IMR-90 (cell line): ENCODE measurements around the gene TNS1. TPM values are rescaled to one million over a fixed set of nuclear protein-coding genes. Genes with fewer than 3 reads are reported as not detected.

Experiments used
- ATAC-seq: fragments of 200-7000 bp; cut with Tn5 transposase; 2 replicates; pipeline ENCODE4 v1.9.1; 2020; ENCODE audit warnings: low read depth, mild to moderate bottlenecking, moderate library complexity
- BruUV-seq: library from RNA; stranded (reverse); fragments of 400-500 nt; replicated peaks from 2 replicates; lab custom pipeline; 2021; lab: Mats Ljungman, UMichigan
- CTCF ChIA-PET: fragments of 300-600 bp; formaldehyde crosslinking; extraction: SDS; loops from one replicate; lab custom pipeline; 2021; ENCODE audit warnings: antibody characterized with exemption; lab: Yijun Ruan, JAX
- POLR2A ChIA-PET: fragments of 300-600 bp; sonication (Branson Sonifier 250); formaldehyde crosslinking; loops from one replicate; lab custom pipeline; 2022; ENCODE audit warnings: antibody characterized with exemption; ENCODE audit not compliant: unreplicated experiment; lab: Charles Lee
- DNase-seq: peaks from one replicate; pipeline ENCODE4 v3.0.0; 2013
- H2AFZ ChIP-seq: replicated peaks from 2 replicates; pipeline ENCODE3; 2013; ENCODE audit warnings: low read length, mild to moderate bottlenecking; ENCODE audit not compliant: poor library complexity
- H2AK5ac ChIP-seq: 2 replicates; pipeline ENCODE4 v1.6.1; 2013; ENCODE audit warnings: low read depth, low read length, inconsistent platforms
- H2AK9ac ChIP-seq: replicated peaks from 2 replicates; pipeline ENCODE3; 2013; ENCODE audit warnings: mild to moderate bottlenecking, low read depth, low read length, moderate library complexity; ENCODE audit not compliant: poor library complexity
- H2BK120ac ChIP-seq: 2 replicates; pipeline ENCODE4 v1.6.1; 2013; ENCODE audit warnings: low read depth, low read length, inconsistent platforms
- H2BK15ac ChIP-seq: 3 replicates; pipeline ENCODE4 v1.6.1; 2013; ENCODE audit warnings: low read depth, low read length, inconsistent platforms
- H2BK20ac ChIP-seq: 2 replicates; pipeline ENCODE4 v1.6.1; 2013; ENCODE audit warnings: low read depth, mild to moderate bottlenecking, inconsistent platforms, low read length, moderate library complexity
- H2BK5ac ChIP-seq: 2 replicates; pipeline ENCODE4 v1.6.1; 2013; ENCODE audit warnings: mild to moderate bottlenecking, low read depth, low read length, inconsistent platforms; ENCODE audit not compliant: poor library complexity, severe bottlenecking
- H3K14ac ChIP-seq: replicated peaks from 2 replicates; pipeline ENCODE4 v1.6.1; 2013; ENCODE audit warnings: low read depth, low read length, inconsistent platforms
- H3K18ac ChIP-seq: 2 replicates; pipeline ENCODE4 v1.6.1; 2013; ENCODE audit warnings: low read depth, low read length, control low read depth
- H3K23ac ChIP-seq: 2 replicates; pipeline ENCODE4 v1.6.1; 2013; ENCODE audit warnings: low read depth, low read length, inconsistent platforms
- H3K27ac ChIP-seq: 2 replicates; pipeline ENCODE4 v1.5.1; 2013; ENCODE audit warnings: mild to moderate bottlenecking, control low read depth, low read length; ENCODE audit not compliant: insufficient read depth
- H3K27me3 ChIP-seq: 2 replicates; pipeline ENCODE4 v1.6.1; 2013; ENCODE audit warnings: low read length; ENCODE audit not compliant: control insufficient read depth, insufficient read depth
- H3K36me3 ChIP-seq: 2 replicates; pipeline ENCODE4 v1.6.1; 2013; ENCODE audit warnings: low read length, mixed read lengths; ENCODE audit not compliant: control insufficient read depth, insufficient read depth
- H3K4ac ChIP-seq: 2 replicates; pipeline ENCODE4 v1.6.1; 2013; ENCODE audit warnings: low read depth, low read length, inconsistent platforms
- H3K4me1 ChIP-seq: 2 replicates; pipeline ENCODE4 v1.6.1; 2013; ENCODE audit warnings: low read length, mixed read lengths; ENCODE audit not compliant: control insufficient read depth, insufficient read depth
- H3K4me2 ChIP-seq: 2 replicates; pipeline ENCODE4 v1.6.1; 2013; ENCODE audit warnings: low read depth, mild to moderate bottlenecking, control low read depth, low read length, moderate library complexity
- H3K4me3 ChIP-seq: 2 replicates; pipeline ENCODE4 v1.5.1; 2013; ENCODE audit warnings: low read depth, mild to moderate bottlenecking, control low read depth, low read length, moderate library complexity; ENCODE audit not compliant: insufficient read depth
- H3K56ac ChIP-seq: 2 replicates; pipeline ENCODE4 v1.6.1; 2013; ENCODE audit warnings: low read length, inconsistent platforms; ENCODE audit not compliant: insufficient read depth; ENCODE audit errors: extremely low read depth
- H3K79me1 ChIP-seq, 2 experiments: 2 replicates each; pipeline ENCODE4 v1.6.1; 2013; ENCODE audit warnings: low read length in 2 of 2, inconsistent platforms in 1 of 2, low read depth in 1 of 2
- H3K9ac ChIP-seq: 2 replicates; pipeline ENCODE4 v1.6.1; 2013; ENCODE audit warnings: low read depth, low read length, control low read depth
- H3K9me1 ChIP-seq: 2 replicates; pipeline ENCODE4 v1.6.1; 2013; ENCODE audit warnings: low read length, inconsistent platforms; ENCODE audit not compliant: insufficient read depth
- H3K9me3 ChIP-seq: 2 replicates; pipeline ENCODE4 v1.6.1; 2013; ENCODE audit warnings: low read length; ENCODE audit not compliant: control insufficient read depth, insufficient read depth
- H4K20me1 ChIP-seq: 2 replicates; pipeline ENCODE4 v1.6.1; 2013; ENCODE audit warnings: low read length, inconsistent platforms; ENCODE audit not compliant: insufficient read depth
- H4K5ac ChIP-seq: 2 replicates; pipeline ENCODE4 v1.6.1; 2013; ENCODE audit warnings: mild to moderate bottlenecking, low read depth, low read length, control low read depth
- H4K8ac ChIP-seq, 2 experiments: 2 replicates each; pipeline ENCODE4 v1.6.1; 2013; ENCODE audit warnings: low read depth in 2 of 2, low read length in 2 of 2, control low read depth in 1 of 2, inconsistent platforms in 1 of 2
- H4K91ac ChIP-seq: 2 replicates; pipeline ENCODE4 v1.6.1; 2013; ENCODE audit warnings: low read depth, low read length, inconsistent platforms; ENCODE audit not compliant: insufficient read depth
- BHLHE40 ChIP-seq: fragments of 150-350 bp; IDR thresholded peaks from 2 replicates; pipeline ENCODE4 v1.6.1; 2016; ENCODE audit warnings: mild to moderate bottlenecking, low read depth, low read length
- FOS ChIP-seq: fragments of 150-350 bp; IDR thresholded peaks from 2 replicates; pipeline ENCODE4 v1.6.1; 2016; ENCODE audit warnings: low read depth, low read length
- MAFK ChIP-seq: IDR thresholded peaks from 2 replicates; pipeline ENCODE4 v1.6.1; 2012; ENCODE audit warnings: low read depth, low read length, improper control_type of control experiment
- MAZ ChIP-seq: IDR thresholded peaks from 2 replicates; pipeline ENCODE4 v1.6.1; 2012; ENCODE audit warnings: low read depth, mild to moderate bottlenecking, low read length, improper control_type of control experiment, moderate library complexity, borderline replicate concordance
- MXI1 ChIP-seq: IDR thresholded peaks from 2 replicates; pipeline ENCODE4 v1.6.1; 2012; ENCODE audit warnings: low read depth, mild to moderate bottlenecking, low read length, moderate library complexity, borderline replicate concordance
- NFE2L2 ChIP-seq: fragments of 150-350 bp; IDR thresholded peaks from 2 replicates; pipeline ENCODE4 v1.6.1; 2016; ENCODE audit warnings: low read depth, mild to moderate bottlenecking, low read length
- POLR2A ChIP-seq: IDR thresholded peaks from 2 replicates; pipeline ENCODE4 v1.6.1; 2012; ENCODE audit warnings: mild to moderate bottlenecking, low read depth, low read length
- RCOR1 ChIP-seq: IDR thresholded peaks from 2 replicates; pipeline ENCODE4 v1.6.1; 2012; ENCODE audit warnings: mild to moderate bottlenecking, low read length, improper control_type of control experiment; ENCODE audit not compliant: insufficient replicate concordance
- RFX5 ChIP-seq: IDR thresholded peaks from 2 replicates; pipeline ENCODE4 v1.8.0; 2012; ENCODE audit warnings: low read depth, mild to moderate bottlenecking, low read length, moderate library complexity
- SMC3 ChIP-seq: fragments of 150-350 bp; IDR thresholded peaks from 2 replicates; pipeline ENCODE4 v1.6.1; 2016; ENCODE audit warnings: low read depth, mild to moderate bottlenecking, antibody characterized with exemption, low read length, moderate library complexity
- WGBS, 2 experiments: methylation state at CpG; one replicate each; pipeline versions ENCODE4 v1.1.5 to v1.1.7; 2013; ENCODE audit warnings: missing lambda C conversion rate in 2 of 2; ENCODE audit not compliant: insufficient read length in 1 of 2; ENCODE audit errors: extremely low coverage in 2 of 2; 5-methylcytosine and 5-hydroxymethylcytosine counted together
- dilution Hi-C: fragments of 300-500 bp; cut with HindIII; formaldehyde crosslinking; loops from one replicate; pipeline ENCODE4 v1.14.3; 2018; ENCODE audit warnings: low sequenced_read_pairs; ENCODE audit not compliant: unreplicated experiment
- in situ Hi-C: fragments of 300-500 bp; cut with MboI; formaldehyde crosslinking; loops from 3 replicates; pipeline ENCODE4 v1.14.3; 2019; ENCODE audit warnings: low sequenced_read_pairs, inconsistent platforms, mixed read lengths
- intact Hi-C: fragments of 100-400 bp; cut with micrococcal nuclease; formaldehyde crosslinking; loops from 2 replicates; pipeline ENCODE4 v1.10.0; 2022
- polyA plus RNA-seq, 3 experiments: library from polyadenylated mRNA; depleted of rRNA; stranded (reverse); fragments of >200 nt; gene quantifications; 2 replicates each; pipeline ENCODE4 v1.2.3, GENCODE V29; 2012; ENCODE audit warnings: low replicate concordance in 1 of 3
- total RNA-seq: library from RNA; depleted of rRNA; stranded (reverse); fragments of >200 nt; gene quantifications from 2 replicates; pipeline ENCODE4 v1.2.3, GENCODE V29; 2012
- TF ChIP-seq, protein P1 (sequence below): fragments of 150-350 bp; IDR thresholded peaks from 2 replicates; pipeline ENCODE4 v1.6.1; 2017; ENCODE audit warnings: mild to moderate bottlenecking, antibody characterized with exemption, low read length, low read depth

Gene TNS1
- total and polyA plus RNA-seq, 2 of the 4 experiments (the other 2 are of a cell fraction) = 41.1 to 45.2 TPM

DNA sequence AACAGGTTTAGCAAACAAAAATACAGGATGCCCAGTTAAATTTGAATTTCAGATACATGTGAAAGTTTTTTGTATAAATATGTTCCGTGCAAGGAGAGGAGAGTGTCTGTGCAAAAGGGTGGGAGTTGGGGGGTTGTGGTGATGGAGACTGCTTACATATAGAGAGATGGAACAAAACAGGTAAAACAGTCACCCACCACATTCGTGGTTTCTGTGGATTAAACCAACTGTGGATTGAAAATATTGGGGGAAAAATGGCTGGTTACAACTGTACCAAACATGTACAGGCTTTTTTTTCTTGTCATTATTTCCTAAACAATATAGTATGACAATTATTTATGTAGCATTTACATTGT is 245.7 kb downstream of the TNS1 start:
- Histone ChIP-seq H3K9me1 (no peaks in the 10 kb centered on the region), H2AK5ac (no peak overlapping the region), H2BK15ac (no peak overlapping the region), H3K79me1 (no peaks in the 10 kb centered on the region), H3K36me3 (no peaks in the 10 kb centered on the region), H3K23ac (no peak overlapping the region), H3K9ac (0 out of 2 replicates have a peak overlapping the region, but pooled peaks have one; percentile 52), H3K9me3 (peaks cover 5% of the 10 kb centered on the region), H3K14ac (no peak overlapping the region), H4K20me1 (no peaks in the 10 kb centered on the region), H3K56ac (no peak overlapping the region), H2BK120ac (peak overlapping the region; percentile 74; the same call in 1 of the 2 replicates), H3K4ac (no peak overlapping the region), H2AK9ac (no peak overlapping the region), H3K27ac (no peak overlapping the region), H2AFZ (peak overlapping the region; percentile 53), H4K5ac (peak overlapping the region; percentile 62; the same call in 1 of the 2 replicates), H3K4me3 (no peak overlapping the region), H4K91ac (no peak overlapping the region), H3K4me2 (no peak overlapping the region), H3K4me1 (peaks cover 10% of the 10 kb centered on the region), H4K8ac (peak overlapping the region in 1 of 2 experiments; percentile 79; a peak in 1 of 4 replicates), H3K27me3 (no peaks in the 10 kb centered on the region), H3K18ac (no peak overlapping the region), H2BK20ac (no peak overlapping the region), H2BK5ac (no peak overlapping the region)
- no peak for ATAC-seq
- intact Hi-C loops = loop anchor here (2.0 to 5.0 kb wide), 3 partner anchors 246 to 1240 kb away; partner anchors contain the start of gene IGFBP5
- DNase-seq = no peak
- TF ChIP-seq RCOR1 = no peak
- TF ChIP-seq MXI1 = no peak
- no peak for TF ChIP-seq MAFK
- TF ChIP-seq NFE2L2 = no peak
- TF ChIP-seq BHLHE40 = no peak
- no peak for TF ChIP-seq MAZ
- TF ChIP-seq, protein P1, sequence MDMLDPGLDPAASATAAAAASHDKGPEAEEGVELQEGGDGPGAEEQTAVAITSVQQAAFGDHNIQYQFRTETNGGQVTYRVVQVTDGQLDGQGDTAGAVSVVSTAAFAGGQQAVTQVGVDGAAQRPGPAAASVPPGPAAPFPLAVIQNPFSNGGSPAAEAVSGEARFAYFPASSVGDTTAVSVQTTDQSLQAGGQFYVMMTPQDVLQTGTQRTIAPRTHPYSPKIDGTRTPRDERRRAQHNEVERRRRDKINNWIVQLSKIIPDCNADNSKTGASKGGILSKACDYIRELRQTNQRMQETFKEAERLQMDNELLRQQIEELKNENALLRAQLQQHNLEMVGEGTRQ = no peak
- TF ChIP-seq POLR2A = no peak
- no peak for TF ChIP-seq RFX5
- TF ChIP-seq SMC3 = no peak
- no peak for TF ChIP-seq FOS
- in situ Hi-C loops = loop anchor here (10.0 kb wide), 1 partner anchor 1242 kb away; no protein-coding TSS in a partner anchor
- ChIA-PET CTCF (interaction anchor here (1.2 kb wide), 1 partner anchor 244 kb away, joined by 4 read pairs; no protein-coding TSS in a partner anchor), POLR2A (interaction anchor here (0.6 kb wide), 1 partner anchor 1066 kb away, joined by 8 read pairs; no protein-coding TSS in a partner anchor)
- BruUV-seq = no TSS peak
- no CpG with 5 or more reads among the region's 2 CpGs for WGBS, 2 experiments
- dilution Hi-C loops = no loop called here
